Tibial nerve (tissue), 4 donors: ENCODE measurements around the gene PTGES3. TPM values are rescaled to one million over a fixed set of nuclear protein-coding genes. Genes with fewer than 3 reads are reported as not detected.
"Not testable (repeated sequence)": the region's sequence is repeated elsewhere in the genome, so short reads cannot be mapped to it uniquely, and the experiment has no call there.

Source experiments
- DNase-seq, 2 donors: peaks; one replicate each; pipeline ENCODE4 v3.0.0-alpha.2; 2019; ENCODE audit warnings: low spot score in 2 of 2
- H3K27ac ChIP-seq, 4 donors: fragments of 200-600 bp; sonication (generic) in 3 of 4; one replicate each; pipeline ENCODE4 v1.5.1; 2017 to 2019; ENCODE audit warnings: mild to moderate bottlenecking in 1 of 4
- H3K27me3 ChIP-seq, 2 donors: fragments of 200-600 bp; sonication (generic) in 1 of 2; one replicate each; pipeline versions ENCODE4 v1.5.1 to v1.6.0; 2017 to 2019
- H3K36me3 ChIP-seq, 3 donors: fragments of 200-600 bp; sonication (generic); one replicate each; pipeline ENCODE4 v1.5.1; 2018 to 2019
- H3K4me1 ChIP-seq, 4 donors: fragments of 200-600 bp; sonication (generic) in 3 of 4; one replicate each; pipeline ENCODE4 v1.5.1; 2017 to 2019
- H3K4me3 ChIP-seq, 4 donors: fragments of 200-600 bp; sonication (generic) in 3 of 4; one replicate each; pipeline ENCODE4 v1.5.1; 2017 to 2019; ENCODE audit warnings: mild to moderate bottlenecking in 1 of 4, moderate library complexity in 1 of 4
- H3K9me3 ChIP-seq, 4 donors: fragments of 200-600 bp; sonication (generic) in 3 of 4; one replicate each; pipeline ENCODE4 v1.5.1; 2017 to 2019
- CTCF ChIP-seq, 5 experiments: fragments of 200-600 bp in 3 of 5; fragments of 450-650 bp in 2 of 5; sonication (generic) in 3 of 5; IDR thresholded peaks; one replicate each; pipeline ENCODE4 v1.5.1; 2016 to 2019; ENCODE audit warnings: antibody characterized with exemption in 5 of 5, mild to moderate bottlenecking in 3 of 5, moderate library complexity in 2 of 5
- EP300 ChIP-seq, 2 donors: sonication (generic); formaldehyde crosslinking; IDR thresholded peaks; one replicate each; pipeline ENCODE4 v1.6.1; 2017; ENCODE audit warnings: antibody characterized with exemption in 2 of 2, mild to moderate bottlenecking in 1 of 2
- POLR2A ChIP-seq, 2 donors: fragments of 450-650 bp; IDR thresholded peaks; one replicate each; pipeline ENCODE4 v1.6.1; 2017; ENCODE audit warnings: antibody characterized with exemption in 2 of 2, mild to moderate bottlenecking in 2 of 2, moderate library complexity in 2 of 2
- WGBS, 2 donors: methylation state at CpG; one replicate each; pipeline ENCODE4 v1.1.5; 2018; 5-methylcytosine and 5-hydroxymethylcytosine counted together
- total RNA-seq, 4 donors: library from RNA; depleted of rRNA; stranded (reverse); fragments of >200 nt; gene quantifications; one replicate each; pipeline ENCODE4 v1.1.0, GENCODE V29; 2016

PTGES3 gene
- total RNA-seq, 4 donors from 2014 or later: 71.0 to 84.0 (median 77.2) TPM

DNA sequence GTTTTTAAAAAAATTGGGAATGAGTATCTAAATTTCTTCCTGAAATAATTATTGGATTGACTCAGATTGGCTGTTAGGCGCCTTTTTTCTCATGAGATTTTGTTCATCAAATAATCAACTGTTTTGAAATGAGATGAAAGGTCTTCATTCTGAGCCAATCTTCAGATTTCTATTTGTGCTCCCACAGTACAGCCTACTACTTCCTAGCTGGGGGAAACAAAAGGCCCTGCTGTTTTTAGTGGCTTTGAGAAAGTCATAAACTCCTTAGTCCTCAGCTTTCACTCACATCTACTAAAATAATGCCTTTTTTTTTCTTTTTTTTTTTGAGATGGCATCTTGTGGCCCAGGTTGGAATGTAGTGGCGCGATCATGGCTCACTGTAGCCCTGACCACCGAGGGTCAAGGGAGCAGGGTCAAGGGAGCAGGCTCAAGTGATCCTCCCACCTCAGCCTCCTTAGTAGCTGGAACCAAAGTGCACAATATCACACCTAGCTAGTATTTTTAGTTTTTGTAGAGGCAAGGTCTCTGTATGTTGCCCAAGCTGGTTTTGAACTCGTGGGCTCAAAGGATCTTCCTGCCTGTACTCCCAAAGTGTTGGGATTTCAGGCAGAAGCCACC is 21.8 kb upstream of the PTGES3 start:
- peak overlapping the region in 3 of 4 donors; percentile 45 to 87 (median 73) for H3K27ac ChIP-seq
- WGBS, 2 donors: 57 to 60% methylated on average over 5 of the region's 5 CpGs
- TF ChIP-seq CTCF (IDR thresholded peaks at IDR 0.05) (no peak), POLR2A (IDR thresholded peaks at IDR 0.05) (no peak), EP300 (IDR thresholded peaks at IDR 0.05) (no peak)
- no peak overlapping the region for H3K4me3 ChIP-seq
- peaks cover 0 to 11% (median 0%) of the 10 kb centered on the region in 4 donors for H3K4me1 ChIP-seq
- DNase-seq: no peak
- no peaks in the 10 kb centered on the region for H3K9me3 ChIP-seq
- peaks cover 8 to 36% (median 22%) of the 10 kb centered on the region in 3 donors for H3K36me3 ChIP-seq
- H3K27me3 ChIP-seq: no peaks in the 10 kb centered on the region

- not testable (repeated sequence) for H3K36me3 ChIP-seq, H3K27ac ChIP-seq, DNase-seq, H3K4me3 ChIP-seq, H3K27me3 ChIP-seq, H3K9me3 ChIP-seq, H3K4me1 ChIP-seq
- 85 to 87% methylated on average over 5 of the region's 5 CpGs for WGBS, 2 donors
Observed at GRCh38 chr12:56704522-56704921, 16.4 kb upstream of the PTGES3 start.

- no peak overlapping the region for H3K4me3 ChIP-seq
- no peak overlapping the region for H3K27ac ChIP-seq
- DNase-seq: no peak
- no peaks in the 10 kb centered on the region for H3K27me3 ChIP-seq
- WGBS, 2 donors: 65 to 77% methylated on average over 3 of the region's 3 CpGs
- no peaks in the 10 kb centered on the region for H3K36me3 ChIP-seq
- H3K4me1 ChIP-seq: no peaks in the 10 kb centered on the region
- TF ChIP-seq CTCF (IDR thresholded peaks at IDR 0.05) (no peak), EP300 (IDR thresholded peaks at IDR 0.05) (no peak), POLR2A (IDR thresholded peaks at IDR 0.05) (no peak)
- H3K9me3 ChIP-seq: no peaks in the 10 kb centered on the region
Observed at GRCh38 chr12:56699020-56699661, 11.1 kb upstream of the PTGES3 start.

DNA sequence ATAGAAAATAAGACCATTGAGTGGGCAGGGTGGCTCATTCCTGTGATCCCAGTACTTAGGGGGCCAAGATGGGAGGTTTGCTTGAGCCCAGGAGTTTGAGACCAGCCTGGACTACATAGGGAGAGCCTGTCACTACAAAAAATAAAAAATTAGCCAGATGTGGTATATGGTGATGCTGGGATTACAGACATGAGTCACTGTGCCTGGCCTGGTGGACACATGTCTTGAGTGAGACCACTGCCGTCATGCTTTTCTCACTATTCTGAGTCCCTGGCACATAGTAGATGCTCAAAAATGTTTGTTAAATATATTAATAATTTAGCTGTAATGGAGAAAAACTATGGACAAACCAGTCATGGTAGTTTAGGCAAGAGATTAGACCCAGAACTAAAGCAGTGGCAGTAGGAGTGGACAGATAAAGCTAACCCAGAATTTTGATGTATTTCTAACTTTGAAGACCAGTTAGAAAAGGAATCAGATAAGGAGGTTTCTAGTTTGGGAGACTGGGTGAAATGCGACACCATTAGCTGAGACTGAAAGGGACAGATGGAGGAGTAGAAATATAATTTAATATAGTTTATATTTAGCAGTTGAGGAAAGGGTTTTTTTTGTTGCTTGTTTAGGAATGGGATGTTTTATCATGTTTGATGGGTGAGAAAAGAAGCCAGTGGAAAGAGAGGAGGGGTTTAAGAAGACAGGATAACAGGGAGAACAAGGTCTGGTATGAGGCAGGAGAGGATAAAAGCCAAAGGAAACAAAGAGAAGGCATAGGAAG is 7.4 kb upstream of the PTGES3 start:
- TF ChIP-seq EP300 (IDR thresholded peaks at IDR 0.05): no peak
- TF ChIP-seq POLR2A (IDR thresholded peaks at IDR 0.05): no peak
- TF ChIP-seq CTCF (IDR thresholded peaks at IDR 0.05): no peak
- DNase-seq: no peak
- WGBS, 2 donors: 71 to 72% methylated on average over 2 of the region's 2 CpGs
- Histone ChIP-seq H3K27ac (no peak overlapping the region), H3K27me3 (no peaks in the 10 kb centered on the region), H3K9me3 (no peaks in the 10 kb centered on the region), H3K4me1 (no peaks in the 10 kb centered on the region), H3K4me3 (no peak overlapping the region), H3K36me3 (no peaks in the 10 kb centered on the region)

- Histone ChIP-seq H3K27ac (no peak overlapping the region), H3K27me3 (no peaks in the 10 kb centered on the region), H3K4me3 (no peak overlapping the region), H3K9me3 (no peaks in the 10 kb centered on the region), H3K4me1 (peaks cover 0 to 2% (median 0%) of the 10 kb centered on the region in 4 donors), H3K36me3 (no peaks in the 10 kb centered on the region)
- TF ChIP-seq EP300 (IDR thresholded peaks at IDR 0.05): no peak
- no peak for TF ChIP-seq POLR2A (IDR thresholded peaks at IDR 0.05)
- no peak for TF ChIP-seq CTCF (IDR thresholded peaks at IDR 0.05)
- no peak for DNase-seq
- WGBS, 2 donors: 85 to 89% methylated on average over 5 of the region's 5 CpGs
Observed at GRCh38 chr12:56694161-56694560, 6.1 kb upstream of the PTGES3 start.
